Left lung (tissue), 10 donors: ENCODE measurements around the gene BTN3A1. TPM values are rescaled to one million over a fixed set of nuclear protein-coding genes. Genes with fewer than 3 reads are reported as not detected.

Experiments used
- ATAC-seq: fragments of 200-7000 bp; cut with Tn5 transposase; one replicate; pipeline ENCODE4 v1.9.1; 2020; ENCODE audit warnings: moderate library complexity
- DNase-seq, 4 donors: peaks; one replicate each; pipeline ENCODE4 v3.0.0-alpha.2; 2013 to 2020
- H3K27ac ChIP-seq, 2 donors: fragments of 200-600 bp; sonication (generic) in 1 of 2; one replicate each; pipeline versions ENCODE4 v1.5.0 to v1.8.0; 2020 to 2021
- H3K27me3 ChIP-seq, 2 donors: fragments of 200-600 bp; sonication (generic) in 1 of 2; one replicate each; pipeline versions ENCODE4 v1.5.0 to v1.8.0; 2020 to 2021
- H3K36me3 ChIP-seq, 2 donors: fragments of 200-600 bp; sonication (generic) in 1 of 2; one replicate each; pipeline versions ENCODE4 v1.5.0 to v1.8.0; 2020 to 2021
- H3K4me1 ChIP-seq, 2 donors: fragments of 200-600 bp; one replicate each; pipeline ENCODE4 v1.8.0; 2021
- H3K4me3 ChIP-seq, 2 donors: fragments of 200-600 bp; sonication (generic) in 1 of 2; one replicate each; pipeline versions ENCODE4 v1.5.0 to v1.8.0; 2020 to 2021; ENCODE audit warnings: mild to moderate bottlenecking in 1 of 2
- H3K9me3 ChIP-seq, 2 donors: fragments of 200-600 bp; sonication (generic) in 1 of 2; one replicate each; pipeline versions ENCODE4 v1.5.0 to v1.8.0; 2020 to 2021
- CTCF ChIP-seq, 2 donors: fragments of 200-600 bp; sonication (generic) in 1 of 2; IDR thresholded peaks; one replicate each; pipeline versions ENCODE4 v1.5.0 to v1.8.0; 2021; ENCODE audit warnings: antibody characterized with exemption in 2 of 2
- intact Hi-C, 2 donors: fragments of 100-400 bp; cut with DNase I; formaldehyde crosslinking; loops; one replicate each; pipeline versions ENCODE4 v1.11.2 to v1.14.2; 2022
- polyA plus RNA-seq, 6 donors: library from polyadenylated mRNA; unstranded; fragments of 120-200 nt; gene quantifications; one replicate each; pipeline ENCODE4 v1.2.1, GENCODE V29; 2013; ENCODE audit not compliant: insufficient read length in 6 of 6
- total RNA-seq, 2 donors: library from RNA; stranded (reverse); fragmentation: NEBNext Ultra II Directional; extraction: Animal tissue kit (Norgen Biotek cat#: 25700); gene quantifications; one replicate each; pipeline ENCODE4 v1.2.1, GENCODE V29; 2021
- donor health status: DM: no; HTN: yes; CAD: no.
- donor health status: DM: no; HTN: no; CAD: no.

Gene BTN3A1
- total and polyA plus RNA-seq, 8 donors, result 48.0 to 81.5 (median 64.4) TPM

DNA sequence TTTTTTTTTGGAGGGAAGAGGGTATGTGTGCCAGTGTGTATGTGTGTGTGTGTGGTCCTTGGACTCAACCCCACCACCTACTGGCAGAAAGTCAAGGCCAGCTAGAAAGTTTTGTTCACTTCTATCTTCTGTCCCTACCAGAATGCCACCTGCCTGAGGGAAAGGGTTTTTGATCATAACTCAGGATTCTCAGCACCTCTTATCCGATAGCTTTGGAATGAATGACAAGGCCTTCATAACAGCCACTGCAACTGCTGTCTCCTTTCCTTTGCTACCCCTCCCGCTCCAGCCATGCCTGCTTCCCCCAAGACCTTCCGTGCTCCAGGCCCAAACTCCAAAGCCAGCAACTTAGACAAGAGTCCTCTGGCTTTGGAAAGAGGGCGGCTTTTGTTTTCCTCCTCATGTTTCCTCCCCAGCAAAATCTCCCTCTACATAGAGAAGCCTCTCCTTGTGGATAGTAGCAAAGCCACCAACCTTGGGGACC, 18.7 kb downstream of the BTN3A1 start:
- Histone ChIP-seq H3K4me3 (peak overlapping the region; percentile 63 to 82), H3K27me3 (no peaks in the 10 kb centered on the region), H3K36me3 (no peaks in the 10 kb centered on the region), H3K9me3 (peaks cover 0 to 7% of the 10 kb centered on the region in 2 donors), H3K4me1 (peaks cover 11 to 23% of the 10 kb centered on the region in 2 donors), H3K27ac (peak overlapping the region; percentile 79 to 96)
- intact Hi-C loops, result no loop called here
- peak in 1 of 2 donors; percentile 12 for TF ChIP-seq CTCF (IDR thresholded peaks at IDR 0.05)
- peak; percentile 17 for ATAC-seq
- peak in 2 of 4 donors; percentile 35 to 58 for DNase-seq

GRCh38 chr6:26421259-26422144, 19.4 kb downstream of the BTN3A1 start:
- TF ChIP-seq CTCF (IDR thresholded peaks at IDR 0.05), result no peak
- intact Hi-C loops, result no loop called here
- Histone ChIP-seq H3K4me1 (peaks cover 11 to 23% of the 10 kb centered on the region in 2 donors), H3K36me3 (peaks cover 0 to 5% of the 10 kb centered on the region in 2 donors), H3K27ac (peak overlapping the region; percentile 79 to 96), H3K9me3 (peaks cover 0 to 7% of the 10 kb centered on the region in 2 donors), H3K27me3 (no peaks in the 10 kb centered on the region), H3K4me3 (peak overlapping the region; percentile 63 to 82)
- DNase-seq (peak; percentile 67 to 93 (median 89)), ATAC-seq (peak; percentile 99)

DNA sequence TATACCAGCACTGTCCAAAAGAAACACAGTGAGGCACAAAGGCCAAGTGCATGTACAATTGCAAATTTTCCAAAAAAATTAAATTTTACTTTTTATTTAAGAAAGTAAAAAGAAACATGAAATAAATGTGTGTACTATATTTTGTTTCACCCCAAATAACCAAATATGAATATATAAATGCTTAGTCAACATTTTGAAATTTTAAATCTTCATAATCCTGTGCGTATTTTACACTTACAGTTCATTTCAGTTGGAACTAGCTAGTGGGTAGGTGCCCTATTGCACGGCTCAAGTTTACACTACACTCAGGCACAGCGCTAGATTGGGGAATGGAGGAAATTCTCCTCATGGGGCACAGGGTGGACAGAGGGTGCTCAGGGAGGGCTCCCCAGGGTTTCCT, 20.3 kb downstream of the BTN3A1 start:
- intact Hi-C loops, result no loop called here
- ATAC-seq (no peak), DNase-seq (no peak)
- Histone ChIP-seq H3K4me3 (peak overlapping the region in 1 of 2 donors; percentile 63), H3K9me3 (peaks cover 0 to 7% of the 10 kb centered on the region in 2 donors), H3K27me3 (no peaks in the 10 kb centered on the region), H3K4me1 (peaks cover 11 to 23% of the 10 kb centered on the region in 2 donors), H3K27ac (no peak overlapping the region), H3K36me3 (peaks cover 3 to 9% of the 10 kb centered on the region in 2 donors)
- no peak for TF ChIP-seq CTCF (IDR thresholded peaks at IDR 0.05)

- ATAC-seq (no peak), DNase-seq (no peak)
- no peak overlapping the region for H3K27ac ChIP-seq
- H3K36me3 ChIP-seq, result peaks cover 4 to 47% of the 10 kb centered on the region in 2 donors
- peaks cover 4 to 17% of the 10 kb centered on the region in 2 donors for H3K4me1 ChIP-seq
- no peak for TF ChIP-seq CTCF (IDR thresholded peaks at IDR 0.05)
- H3K9me3 ChIP-seq, result no peaks in the 10 kb centered on the region
- intact Hi-C loops, result no loop called here
- H3K27me3 ChIP-seq, result no peaks in the 10 kb centered on the region
- no peak overlapping the region for H3K4me3 ChIP-seq
Measured at GRCh38 chr6:26426691-26427450, 24.8 kb downstream of the BTN3A1 start.

- Histone ChIP-seq H3K4me1 (peaks cover 4 to 14% of the 10 kb centered on the region in 2 donors), H3K4me3 (no peak overlapping the region), H3K9me3 (no peaks in the 10 kb centered on the region), H3K27ac (no peak overlapping the region), H3K36me3 (peaks cover 4 to 47% of the 10 kb centered on the region in 2 donors), H3K27me3 (no peaks in the 10 kb centered on the region)
- no peak for TF ChIP-seq CTCF (IDR thresholded peaks at IDR 0.05)
- intact Hi-C loops, result no loop called here
- DNase-seq, result no peak
- ATAC-seq, result no peak
Measured at GRCh38 chr6:26427451-26427809, 25.4 kb downstream of the BTN3A1 start.
